Ovary (tissue), 9 donors: Measurements from ENCODE around the gene FBXL16. TPM values are rescaled to one million over a fixed set of nuclear protein-coding genes. Genes with fewer than 3 reads are reported as not detected.

Experiments used
- DNase-seq, 5 donors: peaks; one replicate each; pipeline ENCODE4 v3.0.0-alpha.2; 2019 to 2020
- H3K27ac ChIP-seq, 2 donors: fragments of 200-600 bp; one replicate each; pipeline versions ENCODE4 v1.5.1 to v1.8.0; 2019 to 2022
- H3K27me3 ChIP-seq: fragments of 200-600 bp; one replicate; pipeline ENCODE4 v1.8.0; 2022
- H3K36me3 ChIP-seq: fragments of 200-600 bp; sonication (generic); one replicate; pipeline ENCODE4 v1.5.1; 2019
- H3K4me1 ChIP-seq: one replicate; pipeline ENCODE4 v1.8.1; 2013; ENCODE audit warnings: mild to moderate bottlenecking, moderate library complexity; ENCODE audit not compliant: insufficient read depth
- H3K4me3 ChIP-seq: fragments of 200-600 bp; sonication (generic); one replicate; pipeline ENCODE4 v1.5.1; 2017
- H3K9me3 ChIP-seq, 2 donors: fragments of 200-600 bp in 1 of 2; sonication (generic) in 1 of 2; one replicate each; pipeline versions ENCODE4 v1.5.1 to v1.8.1; 2013 to 2019; ENCODE audit warnings: mild to moderate bottlenecking in 1 of 2, moderate library complexity in 1 of 2
- CTCF ChIP-seq, 3 donors: fragments of 450-650 bp in 2 of 3; fragments of 200-600 bp in 1 of 3; IDR thresholded peaks; one replicate each; pipeline versions ENCODE4 v1.5.1 to v1.8.0; 2016 to 2022; ENCODE audit warnings: antibody characterized with exemption in 3 of 3, mild to moderate bottlenecking in 1 of 3
- EP300 ChIP-seq: sonication (generic); formaldehyde crosslinking; IDR thresholded peaks from one replicate; pipeline ENCODE4 v1.6.1; 2017; ENCODE audit warnings: antibody characterized with exemption
- POLR2A ChIP-seq: fragments of 450-650 bp; IDR thresholded peaks from one replicate; pipeline ENCODE4 v1.6.1; 2017; ENCODE audit warnings: antibody characterized with exemption, mild to moderate bottlenecking, moderate library complexity
- WGBS, 3 donors: extraction: QIAGEN DNeasy Blood & Tissue Kit in 1 of 3; methylation state at CpG; one replicate each; pipeline versions ENCODE4 v1.1.5 to v1.1.7; 2013 to 2017; 5-methylcytosine and 5-hydroxymethylcytosine counted together
- intact Hi-C, 4 donors: fragments of 100-400 bp; cut with DNase I; formaldehyde crosslinking; loops; one replicate each; pipeline versions ENCODE4 v1.11.0 to v1.15.1; 2022 to 2023
- polyA plus RNA-seq, 2 donors: library from polyadenylated mRNA; stranded (reverse); fragments of 200-250 nt in 1 of 2; fragments of 350-450 nt in 1 of 2; fragmentation: Illumina TruSeq in 1 of 2; extraction: RNeasy Lipid Tissue Mini Kit (QIAGEN cat#74804) in 1 of 2; gene quantifications; one replicate each; pipeline ENCODE4 v1.2.3, GENCODE V29; 2013 to 2014
- total RNA-seq, 7 donors: library from RNA; depleted of rRNA in 2 of 7; stranded (reverse); fragments of >200 nt in 2 of 7; fragmentation: NEBNext Ultra II Directional in 3 of 7; extraction: Animal tissue kit (Norgen Biotek cat#: 25700) in 3 of 7; gene quantifications; one replicate each; pipeline versions ENCODE4 v1.1.0 to v1.2.4, GENCODE V29; 2016 to 2023
- donor health status: DM: no; HTN: no; CAD: no; lungs with moderate emphysema.
- donor health status: DM: no; HTN: no; CAD: no.
- donor health status: Bipolar disorder and iron deficiency.
- donor health status: DM: yes; HTN: yes; CAD: no.
- donor health status: DM: no; HTN: no; CAD: no.
- donor health status: DM: yes; HTN: yes; CAD: no.

Gene FBXL16
- total and polyA plus RNA-seq, 9 donors, result 0.22 to 2.5 (median 0.95) TPM; not detected in 1

- no peak for TF ChIP-seq POLR2A
- no peak for TF ChIP-seq EP300
- no peak for TF ChIP-seq CTCF (IDR thresholded peaks at IDR 0.05)
- Histone ChIP-seq H3K4me3 (no peak overlapping the region), H3K36me3 (no peaks in the 10 kb centered on the region), H3K27me3 (no peaks in the 10 kb centered on the region), H3K9me3 (no peaks in the 10 kb centered on the region), H3K27ac (no peak overlapping the region), H3K4me1 (peaks cover 5% of the 10 kb centered on the region)
- DNase-seq, result no peak
- 89 to 92% (median 91%) methylated on average over 22 of the region's 22 CpGs for WGBS, 3 donors
- intact Hi-C loops, result loop anchor here in 2 of 4 donors (5.0 to 10.0 kb wide), 2 partner anchors 70 to 273 kb away; partner anchors contain the start of gene PGAP6 (in 1 of the 2)
Measured at GRCh38 chr16:657487-657886, 48.1 kb downstream of the FBXL16 start.

- Histone ChIP-seq H3K36me3 (no peaks in the 10 kb centered on the region), H3K27me3 (no peaks in the 10 kb centered on the region), H3K4me1 (peaks cover 5% of the 10 kb centered on the region), H3K27ac (no peak overlapping the region), H3K4me3 (no peak overlapping the region), H3K9me3 (no peaks in the 10 kb centered on the region)
- TF ChIP-seq CTCF (IDR thresholded peaks at IDR 0.05) (no peak), POLR2A (no peak), EP300 (no peak)
- WGBS, 3 donors, result 72 to 84% (median 76%) methylated on average over 12 of the region's 12 CpGs
- intact Hi-C loops, result loop anchor here in 1 of 4 donors (10.0 kb wide), 1 partner anchor 269 kb away; the partner anchor contains the start of gene PGAP6
- no peak for DNase-seq
Measured at GRCh38 chr16:654034-654433, 51.6 kb downstream of the FBXL16 start.

GRCh38 chr16:652454-653305 is 52.9 kb downstream of the FBXL16 start:
- intact Hi-C loops, result loop anchor here in 1 of 4 donors (10.0 kb wide), 1 partner anchor 268 kb away; the partner anchor contains the start of gene PGAP6
- Histone ChIP-seq H3K36me3 (no peaks in the 10 kb centered on the region), H3K9me3 (no peaks in the 10 kb centered on the region), H3K27me3 (no peaks in the 10 kb centered on the region), H3K27ac (no peak overlapping the region), H3K4me3 (no peak overlapping the region), H3K4me1 (peaks cover 8% of the 10 kb centered on the region)
- DNase-seq, result no peak
- 79 to 81% (median 81%) methylated on average over 28 of the region's 28 CpGs for WGBS, 3 donors
- TF ChIP-seq POLR2A (no peak), CTCF (IDR thresholded peaks at IDR 0.05) (no peak), EP300 (no peak)

GRCh38 chr16:651844-652243 is 53.8 kb downstream of the FBXL16 start:
- H3K27me3 ChIP-seq, result no peaks in the 10 kb centered on the region
- no peak for DNase-seq
- no peak overlapping the region for H3K27ac ChIP-seq
- intact Hi-C loops, result loop anchor here in 1 of 4 donors (10.0 kb wide), 1 partner anchor 267 kb away; the partner anchor contains the start of gene PGAP6
- no peaks in the 10 kb centered on the region for H3K36me3 ChIP-seq
- no peaks in the 10 kb centered on the region for H3K9me3 ChIP-seq
- TF ChIP-seq EP300 (no peak), CTCF (IDR thresholded peaks at IDR 0.05) (no peak), POLR2A (no peak)
- WGBS, 3 donors, result 72 to 84% (median 74%) methylated on average over 20 to 22 of the region's 22 CpGs
- peaks cover 11% of the 10 kb centered on the region for H3K4me1 ChIP-seq
- no peak overlapping the region for H3K4me3 ChIP-seq
